Osteoblast (primary cell): ENCODE data around the gene ACOT11. TPM values are rescaled to one million over a fixed set of nuclear protein-coding genes. Genes with fewer than 3 reads are reported as not detected.

Experiments used
- DNase-seq: peaks from one replicate; pipeline ENCODE4 v3.0.0; 2011; ENCODE audit warnings: low spot score, mixed read lengths; ENCODE audit not compliant: insufficient read length; ENCODE audit errors: missing footprints
- H2AFZ ChIP-seq: 2 replicates; pipeline ENCODE4 v1.6.0; 2011; ENCODE audit warnings: mild to moderate bottlenecking, low read length
- H3K27ac ChIP-seq: 2 replicates; pipeline ENCODE4 v1.5.1; 2011; ENCODE audit warnings: mild to moderate bottlenecking, low read depth, low read length, moderate library complexity
- H3K27me3 ChIP-seq: 2 replicates; pipeline ENCODE4 v1.6.0; 2012; ENCODE audit warnings: mild to moderate bottlenecking, control low read depth, inconsistent platforms, low read length, moderate library complexity; ENCODE audit not compliant: insufficient read depth
- H3K36me3 ChIP-seq: 2 replicates; pipeline ENCODE4 v1.5.1; 2011; ENCODE audit warnings: mild to moderate bottlenecking, low read length, control low read depth, moderate library complexity; ENCODE audit not compliant: insufficient read depth
- H3K4me1 ChIP-seq: 2 replicates; pipeline ENCODE4 v1.5.1; 2011; ENCODE audit warnings: mild to moderate bottlenecking, low read length, control low read depth, moderate library complexity; ENCODE audit not compliant: insufficient read depth
- H3K4me2 ChIP-seq: 2 replicates; pipeline ENCODE4 v1.6.0; 2011; ENCODE audit warnings: mild to moderate bottlenecking, low read length; ENCODE audit not compliant: insufficient read depth
- H3K4me3 ChIP-seq: fragments of 200-600 bp; sonication (generic); 3 replicates; pipeline ENCODE4 v1.5.1; 2012; ENCODE audit warnings: mild to moderate bottlenecking, low read length, inconsistent platforms; ENCODE audit not compliant: insufficient read depth
- H3K79me2 ChIP-seq: 2 replicates; pipeline ENCODE4 v1.6.0; 2012; ENCODE audit warnings: mild to moderate bottlenecking, low read length, control low read depth, inconsistent platforms; ENCODE audit not compliant: insufficient read depth
- H3K9me3 ChIP-seq: 2 replicates; pipeline ENCODE4 v1.5.1; 2011; ENCODE audit warnings: low read depth, low read length, control low read depth
- H4K20me1 ChIP-seq: 2 replicates; pipeline ENCODE4 v1.6.0; 2012; ENCODE audit warnings: mild to moderate bottlenecking, low read length, control low read depth; ENCODE audit not compliant: insufficient read depth
- total RNA-seq: library from RNA; depleted of rRNA; stranded (reverse); fragments of >200 nt; gene quantifications from 2 replicates; pipeline ENCODE4 v1.2.3, GENCODE V29; 2012
- TF ChIP-seq, protein P1 (sequence below): IDR thresholded peaks from 2 replicates; pipeline ENCODE4 v1.5.1; 2011; ENCODE audit warnings: mild to moderate bottlenecking, low read depth, low read length, moderate library complexity; ENCODE audit errors: extremely low read depth

The ACOT11 gene
- total RNA-seq, 1 donor = 2.9 TPM

GRCh38 chr1:54607821-54608565 lies 60.0 kb downstream of the ACOT11 start:
- Histone ChIP-seq H3K4me2 (no peak overlapping the region), H3K36me3 (no peaks in the 10 kb centered on the region), H3K4me3 (no peak overlapping the region), H3K9me3 (no peaks in the 10 kb centered on the region), H3K4me1 (peaks cover 5% of the 10 kb centered on the region), H3K27ac (no peak overlapping the region), H4K20me1 (no peaks in the 10 kb centered on the region), H3K79me2 (no peaks in the 10 kb centered on the region), H2AFZ (no peak overlapping the region), H3K27me3 (no peaks in the 10 kb centered on the region)
- peak; percentile 56 for DNase-seq
- TF ChIP-seq, protein P1, sequence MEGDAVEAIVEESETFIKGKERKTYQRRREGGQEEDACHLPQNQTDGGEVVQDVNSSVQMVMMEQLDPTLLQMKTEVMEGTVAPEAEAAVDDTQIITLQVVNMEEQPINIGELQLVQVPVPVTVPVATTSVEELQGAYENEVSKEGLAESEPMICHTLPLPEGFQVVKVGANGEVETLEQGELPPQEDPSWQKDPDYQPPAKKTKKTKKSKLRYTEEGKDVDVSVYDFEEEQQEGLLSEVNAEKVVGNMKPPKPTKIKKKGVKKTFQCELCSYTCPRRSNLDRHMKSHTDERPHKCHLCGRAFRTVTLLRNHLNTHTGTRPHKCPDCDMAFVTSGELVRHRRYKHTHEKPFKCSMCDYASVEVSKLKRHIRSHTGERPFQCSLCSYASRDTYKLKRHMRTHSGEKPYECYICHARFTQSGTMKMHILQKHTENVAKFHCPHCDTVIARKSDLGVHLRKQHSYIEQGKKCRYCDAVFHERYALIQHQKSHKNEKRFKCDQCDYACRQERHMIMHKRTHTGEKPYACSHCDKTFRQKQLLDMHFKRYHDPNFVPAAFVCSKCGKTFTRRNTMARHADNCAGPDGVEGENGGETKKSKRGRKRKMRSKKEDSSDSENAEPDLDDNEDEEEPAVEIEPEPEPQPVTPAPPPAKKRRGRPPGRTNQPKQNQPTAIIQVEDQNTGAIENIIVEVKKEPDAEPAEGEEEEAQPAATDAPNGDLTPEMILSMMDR = no peak

DNA sequence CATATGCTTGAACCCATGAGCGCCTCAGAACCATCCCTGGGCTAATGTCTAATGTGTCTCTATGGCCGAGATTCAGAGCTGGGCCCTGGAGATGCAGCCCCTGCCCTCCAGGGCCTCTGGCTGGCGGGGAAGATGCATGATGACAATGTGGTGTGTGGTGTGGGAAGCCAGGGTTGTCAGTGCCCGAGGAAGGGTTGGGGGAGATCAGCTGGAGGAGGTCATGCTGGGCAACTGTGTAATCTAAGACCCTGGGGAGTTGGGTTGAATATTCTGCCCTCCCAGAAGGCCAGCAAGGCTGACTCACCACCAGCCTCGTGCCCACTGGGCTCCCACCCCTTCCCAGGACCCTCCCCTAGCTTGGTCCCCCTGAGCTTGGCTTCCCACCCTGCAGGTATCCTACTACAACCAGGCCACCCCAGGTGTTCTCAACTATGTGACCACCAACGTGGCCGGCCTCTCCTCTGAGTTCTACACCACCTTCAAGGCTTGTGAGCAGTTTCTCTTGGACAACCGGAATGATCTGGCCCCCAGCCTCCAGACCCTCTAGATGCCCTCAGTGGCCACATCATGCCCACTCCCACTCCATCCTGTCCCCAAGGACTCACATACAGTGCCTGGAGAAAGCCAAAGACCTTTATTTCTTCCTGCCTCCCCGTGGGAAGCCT lies 60.7 kb downstream of the ACOT11 start:
- no peaks in the 10 kb centered on the region for H4K20me1 ChIP-seq
- TF ChIP-seq, protein P1 = no peak
- no peak overlapping the region for H2AFZ ChIP-seq
- H3K4me1 ChIP-seq = peaks cover 5% of the 10 kb centered on the region
- peak; percentile 26 for DNase-seq
- H3K4me3 ChIP-seq = no peak overlapping the region
- H3K27me3 ChIP-seq = no peaks in the 10 kb centered on the region
- no peaks in the 10 kb centered on the region for H3K9me3 ChIP-seq
- H3K27ac ChIP-seq = no peak overlapping the region
- H3K79me2 ChIP-seq = no peaks in the 10 kb centered on the region
- no peak overlapping the region for H3K4me2 ChIP-seq
- no peaks in the 10 kb centered on the region for H3K36me3 ChIP-seq

DNA sequence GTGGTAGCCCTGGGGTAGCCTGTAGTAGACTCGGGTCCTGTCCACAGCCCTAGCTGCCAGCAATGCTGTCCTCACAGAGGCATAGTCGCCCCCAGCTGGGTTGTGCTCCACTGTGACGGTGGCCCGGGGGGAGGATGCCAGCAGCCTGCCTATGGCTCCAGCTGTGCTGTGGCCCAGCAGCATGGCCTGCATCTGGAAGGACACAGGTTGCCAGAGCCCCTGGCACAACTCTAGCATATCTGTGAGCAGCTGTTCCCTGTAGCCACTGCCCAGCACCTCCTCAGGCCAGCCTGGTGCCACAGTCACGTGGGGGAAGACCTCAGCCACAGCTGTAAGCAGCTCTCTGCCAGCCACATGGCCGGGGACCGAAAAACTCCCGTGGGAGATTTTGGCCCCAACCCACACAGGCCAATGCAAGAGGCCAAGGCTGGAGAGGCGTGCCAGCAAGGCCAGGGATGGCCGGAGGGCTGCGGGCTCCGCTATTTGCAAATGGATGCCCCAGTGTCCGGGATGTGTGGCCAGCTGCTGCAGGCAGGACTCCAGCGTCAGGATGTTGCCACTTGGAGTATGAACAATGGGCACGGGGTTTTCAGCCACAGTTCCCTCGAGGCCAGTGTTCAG lies 61.4 kb downstream of the ACOT11 start:
- peak overlapping the region; percentile 41 for H2AFZ ChIP-seq
- H3K27ac ChIP-seq = no peak overlapping the region
- H3K4me1 ChIP-seq = peaks cover 5% of the 10 kb centered on the region
- no peaks in the 10 kb centered on the region for H3K27me3 ChIP-seq
- TF ChIP-seq, protein P1 = no peak
- no peaks in the 10 kb centered on the region for H3K9me3 ChIP-seq
- no peak overlapping the region for H3K4me3 ChIP-seq
- DNase-seq = peak; percentile 89
- no peak overlapping the region for H3K4me2 ChIP-seq
- H3K79me2 ChIP-seq = no peaks in the 10 kb centered on the region
- H3K36me3 ChIP-seq = no peaks in the 10 kb centered on the region
- H4K20me1 ChIP-seq = no peaks in the 10 kb centered on the region

DNA sequence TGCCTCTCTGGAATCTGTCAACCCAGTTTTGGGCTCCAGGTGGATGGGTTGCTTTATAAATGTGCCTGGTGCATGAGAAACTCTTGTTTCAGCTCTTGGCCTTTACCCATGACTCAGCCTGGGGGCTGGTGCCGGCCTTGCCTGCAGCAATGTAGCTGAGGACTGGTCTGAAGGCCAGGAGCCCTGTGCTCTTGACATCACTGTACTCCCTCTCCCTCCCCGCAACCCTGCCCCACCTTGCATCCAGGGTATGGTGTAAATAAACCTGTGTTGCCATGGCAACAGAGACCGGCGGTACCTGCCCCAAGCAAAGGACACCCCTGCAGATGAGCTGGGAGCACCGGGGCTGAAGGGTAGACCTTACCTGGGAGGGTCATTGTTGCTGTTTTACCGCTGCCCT lies 62.0 kb downstream of the ACOT11 start:
- Histone ChIP-seq H3K4me3 (no peak overlapping the region), H3K9me3 (no peaks in the 10 kb centered on the region), H3K79me2 (no peaks in the 10 kb centered on the region), H4K20me1 (no peaks in the 10 kb centered on the region), H3K36me3 (no peaks in the 10 kb centered on the region), H3K27ac (no peak overlapping the region), H3K27me3 (no peaks in the 10 kb centered on the region), H3K4me1 (peaks cover 5% of the 10 kb centered on the region), H2AFZ (peak overlapping the region; percentile 41), H3K4me2 (no peak overlapping the region)
- TF ChIP-seq, protein P1 = no peak
- peak; percentile 83 for DNase-seq
